HepG2 (cell line): ENCODE measurements around the gene MPG. TPM values are rescaled to one million over a fixed set of nuclear protein-coding genes. Genes with fewer than 3 reads are reported as not detected.

Source experiments
- ELF4 ChIP-seq: sonication (generic); formaldehyde crosslinking; IDR thresholded peaks from 2 replicates; pipeline ENCODE4 v1.5.0; 2020; ENCODE audit warnings: missing genetic modification reagents, mild to moderate bottlenecking, moderate library complexity, borderline replicate concordance
- GATAD1 ChIP-seq: IDR thresholded peaks from 2 replicates; pipeline ENCODE4 v1.6.1; 2016; ENCODE audit warnings: missing genetic modification reagents, missing compliant biosample characterization
- KLF9 ChIP-seq: IDR thresholded peaks from 2 replicates; pipeline ENCODE4 v1.6.1; 2016; ENCODE audit warnings: low read depth
- MEF2D ChIP-seq: sonication (generic); formaldehyde crosslinking; IDR thresholded peaks from 2 replicates; pipeline ENCODE4 v1.5.1; 2020; ENCODE audit warnings: mild to moderate bottlenecking, missing genetic modification reagents
- NR2F6 ChIP-seq, 2 experiments: IDR thresholded peaks; 2 replicates each; pipeline ENCODE4 v1.6.1; 2016; ENCODE audit warnings: antibody characterized with exemption in 1 of 2, mild to moderate bottlenecking in 1 of 2
- RFX5 ChIP-seq: IDR thresholded peaks from 2 replicates; pipeline ENCODE4 v1.6.1; 2011; ENCODE audit warnings: low read depth, low read length, improper control_type of control experiment
- SMARCC2 ChIP-seq: fragments of 450-650 bp; IDR thresholded peaks from 2 replicates; pipeline ENCODE4 v1.6.1; 2017; ENCODE audit warnings: antibody characterized with exemption, mild to moderate bottlenecking
- ZBTB21 ChIP-seq: sonication (generic); formaldehyde crosslinking; IDR thresholded peaks from 2 replicates; pipeline ENCODE4 v1.4.0; 2020; ENCODE audit warnings: missing genetic modification reagents
- ZFY ChIP-seq: sonication (generic); formaldehyde crosslinking; IDR thresholded peaks from 2 replicates; pipeline ENCODE4 v1.4.0; 2020; ENCODE audit warnings: missing genetic modification reagents
- ZNF143 ChIP-seq: sonication (generic); formaldehyde crosslinking; IDR thresholded peaks from 2 replicates; pipeline ENCODE4 v1.4.0; 2020; ENCODE audit warnings: missing genetic modification reagents
- polyA plus RNA-seq, 8 experiments: library from polyadenylated mRNA; depleted of rRNA in 3 of 8; stranded (reverse) in 7 of 8; unstranded in 1 of 8; fragments of >200 nt; fragmentation: Illumina TruSeq in 4 of 8; extraction: Trizol in 4 of 8; gene quantifications; 2 replicates each; pipeline versions ENCODE4 v1.2.1 to v1.2.3, GENCODE V29; 2011 to 2016; ENCODE audit warnings: low read depth in 4 of 8, missing spikeins in 1 of 8, mixed read lengths in 1 of 8; ENCODE audit not compliant: insufficient read depth in 1 of 8
- total RNA-seq, 5 experiments: library from RNA; depleted of rRNA; stranded (reverse); fragments of >200 nt; fragmentation: Illumina TruSeq; extraction: Trizol; gene quantifications; 2 replicates each; pipeline ENCODE4 v1.2.3, GENCODE V29; 2016; ENCODE audit warnings: low read depth in 1 of 5
- TF ChIP-seq, protein P1 (sequence below): sonication (generic); formaldehyde crosslinking; IDR thresholded peaks from 2 replicates; pipeline ENCODE4 v1.5.1; 2020; ENCODE audit warnings: mild to moderate bottlenecking, missing genetic modification reagents
- TF ChIP-seq, protein P2 (sequence below): sonication (generic); formaldehyde crosslinking; IDR thresholded peaks from 2 replicates; pipeline ENCODE4 v1.8.1; 2023; ENCODE audit warnings: missing genetic modification reagents, mild to moderate bottlenecking, borderline replicate concordance
- TF ChIP-seq, protein P3 (sequence below): sonication (generic); formaldehyde crosslinking; IDR thresholded peaks from 2 replicates; pipeline ENCODE4 v1.8.0; 2022; ENCODE audit warnings: mild to moderate bottlenecking, missing genetic modification reagents
- TF ChIP-seq, protein P4 (sequence below): sonication (generic); formaldehyde crosslinking; IDR thresholded peaks from 2 replicates; pipeline ENCODE4 v1.5.0; 2020; ENCODE audit warnings: mild to moderate bottlenecking, missing genetic modification reagents
- TF ChIP-seq, protein P5 (sequence below): sonication (generic); formaldehyde crosslinking; IDR thresholded peaks from 2 replicates; pipeline ENCODE4 v1.5.1; 2020; ENCODE audit warnings: missing genetic modification reagents, mild to moderate bottlenecking, borderline replicate concordance
- TF ChIP-seq, protein P6 (sequence below): sonication (generic); formaldehyde crosslinking; IDR thresholded peaks from 2 replicates; pipeline ENCODE4 v1.8.1; 2023; ENCODE audit warnings: mild to moderate bottlenecking, missing genetic modification reagents, borderline replicate concordance
- TF ChIP-seq, protein P7 (sequence below): sonication (generic); formaldehyde crosslinking; IDR thresholded peaks from 2 replicates; pipeline ENCODE4 v1.9.0; 2021; ENCODE audit warnings: missing genetic modification reagents, mild to moderate bottlenecking, borderline replicate concordance
- TF ChIP-seq, protein P8 (sequence below): sonication (generic); formaldehyde crosslinking; IDR thresholded peaks from 2 replicates; pipeline ENCODE4 v1.5.1; 2020; ENCODE audit warnings: mild to moderate bottlenecking, moderate library complexity, missing genetic modification reagents

Gene MPG
- total and polyA plus RNA-seq, 2 of the 13 experiments (the other 11 are each of a cell fraction or from before 2014, with no cell fraction given) = 59.1 to 62.5 TPM

DNA sequence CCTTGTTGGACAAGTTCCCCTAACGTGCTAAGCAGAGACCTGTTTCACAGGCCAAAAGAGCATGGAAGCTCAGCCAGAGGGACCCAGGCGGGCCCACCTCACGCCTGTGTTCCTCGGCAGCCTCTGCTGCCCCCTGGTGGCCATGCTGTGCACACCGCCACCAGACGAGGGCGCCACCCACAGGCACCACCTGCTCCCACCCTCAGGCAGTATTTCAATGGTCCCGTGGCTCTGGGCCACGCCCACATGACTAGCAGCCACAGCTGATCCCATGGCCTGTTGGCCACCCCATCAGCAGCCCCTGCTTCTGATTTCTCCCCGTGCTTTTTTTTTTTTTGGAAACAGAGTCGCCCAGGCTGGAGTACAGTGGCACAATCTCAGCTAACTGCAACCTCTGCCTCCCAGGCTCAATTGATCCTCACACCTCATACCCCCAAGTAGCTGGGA lies 18.9 kb downstream of the MPG start (continued):
- TF ChIP-seq, protein P1, sequence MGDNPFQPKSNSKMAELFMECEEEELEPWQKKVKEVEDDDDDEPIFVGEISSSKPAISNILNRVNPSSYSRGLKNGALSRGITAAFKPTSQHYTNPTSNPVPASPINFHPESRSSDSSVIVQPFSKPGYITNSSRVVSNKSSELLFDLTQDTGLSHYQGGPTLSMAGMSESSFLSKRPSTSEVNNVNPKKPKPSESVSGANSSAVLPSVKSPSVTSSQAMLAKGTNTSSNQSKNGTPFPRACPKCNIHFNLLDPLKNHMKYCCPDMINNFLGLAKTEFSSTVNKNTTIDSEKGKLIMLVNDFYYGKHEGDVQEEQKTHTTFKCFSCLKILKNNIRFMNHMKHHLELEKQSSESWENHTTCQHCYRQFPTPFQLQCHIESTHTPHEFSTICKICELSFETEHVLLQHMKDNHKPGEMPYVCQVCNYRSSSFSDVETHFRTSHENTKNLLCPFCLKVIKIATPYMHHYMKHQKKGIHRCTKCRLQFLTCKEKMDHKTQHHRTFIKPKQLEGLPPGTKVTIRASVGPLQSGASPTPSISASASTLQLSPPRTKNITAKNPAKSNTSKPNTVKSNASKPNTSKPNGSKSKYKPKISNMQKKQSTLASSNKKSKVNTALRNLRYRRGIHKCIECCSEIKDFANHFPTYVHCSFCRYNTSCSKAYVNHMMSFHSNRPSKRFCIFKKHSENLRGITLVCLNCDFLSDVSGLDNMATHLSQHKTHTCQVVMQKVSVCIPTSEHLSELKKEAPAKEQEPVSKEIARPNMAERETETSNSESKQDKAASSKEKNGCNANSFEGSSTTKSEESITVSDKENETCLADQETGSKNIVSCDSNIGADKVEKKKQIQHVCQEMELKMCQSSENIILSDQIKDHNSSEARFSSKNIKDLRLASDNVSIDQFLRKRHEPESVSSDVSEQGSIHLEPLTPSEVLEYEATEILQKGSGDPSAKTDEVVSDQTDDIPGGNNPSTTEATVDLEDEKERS (CRISPR knock-in tag) = no peak
- TF ChIP-seq ZNF143 (CRISPR knock-in tag) (no peak), ELF4 (CRISPR knock-in tag) (no peak), GATAD1 (peak; percentile 56; the same call in 1 of the 2 replicates), NR2F6 (IDR thresholded peaks at IDR 0.05) (no peak), NR2F6 (CRISPR knock-in tag; IDR thresholded peaks at IDR 0.05) (0 out of 2 replicates have a peak, but pooled peaks have one; percentile 29), KLF9 (CRISPR knock-in tag) (peak; percentile 91), ZFY (peak; percentile 38; the same call in 1 of the 2 replicates), RFX5 (no peak), SMARCC2 (no peak), ZBTB21 (CRISPR knock-in tag) (no peak), MEF2D (CRISPR knock-in tag) (no peak)
- TF ChIP-seq, protein P2, sequence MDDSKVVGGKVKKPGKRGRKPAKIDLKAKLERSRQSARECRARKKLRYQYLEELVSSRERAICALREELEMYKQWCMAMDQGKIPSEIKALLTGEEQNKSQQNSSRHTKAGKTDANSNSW = no peak
- TF ChIP-seq, protein P3, sequence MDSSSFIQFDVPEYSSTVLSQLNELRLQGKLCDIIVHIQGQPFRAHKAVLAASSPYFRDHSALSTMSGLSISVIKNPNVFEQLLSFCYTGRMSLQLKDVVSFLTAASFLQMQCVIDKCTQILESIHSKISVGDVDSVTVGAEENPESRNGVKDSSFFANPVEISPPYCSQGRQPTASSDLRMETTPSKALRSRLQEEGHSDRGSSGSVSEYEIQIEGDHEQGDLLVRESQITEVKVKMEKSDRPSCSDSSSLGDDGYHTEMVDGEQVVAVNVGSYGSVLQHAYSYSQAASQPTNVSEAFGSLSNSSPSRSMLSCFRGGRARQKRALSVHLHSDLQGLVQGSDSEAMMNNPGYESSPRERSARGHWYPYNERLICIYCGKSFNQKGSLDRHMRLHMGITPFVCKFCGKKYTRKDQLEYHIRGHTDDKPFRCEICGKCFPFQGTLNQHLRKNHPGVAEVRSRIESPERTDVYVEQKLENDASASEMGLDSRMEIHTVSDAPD (CRISPR knock-in tag) = no peak
- TF ChIP-seq, protein P4, sequence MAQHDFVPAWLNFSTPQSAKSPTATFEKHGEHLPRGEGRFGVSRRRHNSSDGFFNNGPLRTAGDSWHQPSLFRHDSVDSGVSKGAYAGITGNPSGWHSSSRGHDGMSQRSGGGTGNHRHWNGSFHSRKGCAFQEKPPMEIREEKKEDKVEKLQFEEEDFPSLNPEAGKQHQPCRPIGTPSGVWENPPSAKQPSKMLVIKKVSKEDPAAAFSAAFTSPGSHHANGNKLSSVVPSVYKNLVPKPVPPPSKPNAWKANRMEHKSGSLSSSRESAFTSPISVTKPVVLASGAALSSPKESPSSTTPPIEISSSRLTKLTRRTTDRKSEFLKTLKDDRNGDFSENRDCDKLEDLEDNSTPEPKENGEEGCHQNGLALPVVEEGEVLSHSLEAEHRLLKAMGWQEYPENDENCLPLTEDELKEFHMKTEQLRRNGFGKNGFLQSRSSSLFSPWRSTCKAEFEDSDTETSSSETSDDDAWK = no peak
- TF ChIP-seq, protein P5, sequence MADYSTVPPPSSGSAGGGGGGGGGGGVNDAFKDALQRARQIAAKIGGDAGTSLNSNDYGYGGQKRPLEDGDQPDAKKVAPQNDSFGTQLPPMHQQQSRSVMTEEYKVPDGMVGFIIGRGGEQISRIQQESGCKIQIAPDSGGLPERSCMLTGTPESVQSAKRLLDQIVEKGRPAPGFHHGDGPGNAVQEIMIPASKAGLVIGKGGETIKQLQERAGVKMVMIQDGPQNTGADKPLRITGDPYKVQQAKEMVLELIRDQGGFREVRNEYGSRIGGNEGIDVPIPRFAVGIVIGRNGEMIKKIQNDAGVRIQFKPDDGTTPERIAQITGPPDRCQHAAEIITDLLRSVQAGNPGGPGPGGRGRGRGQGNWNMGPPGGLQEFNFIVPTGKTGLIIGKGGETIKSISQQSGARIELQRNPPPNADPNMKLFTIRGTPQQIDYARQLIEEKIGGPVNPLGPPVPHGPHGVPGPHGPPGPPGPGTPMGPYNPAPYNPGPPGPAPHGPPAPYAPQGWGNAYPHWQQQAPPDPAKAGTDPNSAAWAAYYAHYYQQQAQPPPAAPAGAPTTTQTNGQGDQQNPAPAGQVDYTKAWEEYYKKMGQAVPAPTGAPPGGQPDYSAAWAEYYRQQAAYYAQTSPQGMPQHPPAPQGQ (CRISPR knock-in tag) = no peak
- TF ChIP-seq, protein P6, sequence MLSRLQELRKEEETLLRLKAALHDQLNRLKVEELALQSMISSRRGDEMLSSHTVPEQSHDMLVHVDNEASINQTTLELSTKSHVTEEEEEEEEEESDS (CRISPR knock-in tag) = no peak
- TF ChIP-seq, protein P7, sequence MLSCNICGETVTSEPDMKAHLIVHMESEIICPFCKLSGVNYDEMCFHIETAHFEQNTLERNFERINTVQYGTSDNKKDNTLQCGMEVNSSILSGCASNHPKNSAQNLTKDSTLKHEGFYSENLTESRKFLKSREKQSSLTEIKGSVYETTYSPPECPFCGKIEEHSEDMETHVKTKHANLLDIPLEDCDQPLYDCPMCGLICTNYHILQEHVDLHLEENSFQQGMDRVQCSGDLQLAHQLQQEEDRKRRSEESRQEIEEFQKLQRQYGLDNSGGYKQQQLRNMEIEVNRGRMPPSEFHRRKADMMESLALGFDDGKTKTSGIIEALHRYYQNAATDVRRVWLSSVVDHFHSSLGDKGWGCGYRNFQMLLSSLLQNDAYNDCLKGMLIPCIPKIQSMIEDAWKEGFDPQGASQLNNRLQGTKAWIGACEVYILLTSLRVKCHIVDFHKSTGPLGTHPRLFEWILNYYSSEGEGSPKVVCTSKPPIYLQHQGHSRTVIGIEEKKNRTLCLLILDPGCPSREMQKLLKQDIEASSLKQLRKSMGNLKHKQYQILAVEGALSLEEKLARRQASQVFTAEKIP (CRISPR knock-in tag) = no peak
- TF ChIP-seq, protein P8, sequence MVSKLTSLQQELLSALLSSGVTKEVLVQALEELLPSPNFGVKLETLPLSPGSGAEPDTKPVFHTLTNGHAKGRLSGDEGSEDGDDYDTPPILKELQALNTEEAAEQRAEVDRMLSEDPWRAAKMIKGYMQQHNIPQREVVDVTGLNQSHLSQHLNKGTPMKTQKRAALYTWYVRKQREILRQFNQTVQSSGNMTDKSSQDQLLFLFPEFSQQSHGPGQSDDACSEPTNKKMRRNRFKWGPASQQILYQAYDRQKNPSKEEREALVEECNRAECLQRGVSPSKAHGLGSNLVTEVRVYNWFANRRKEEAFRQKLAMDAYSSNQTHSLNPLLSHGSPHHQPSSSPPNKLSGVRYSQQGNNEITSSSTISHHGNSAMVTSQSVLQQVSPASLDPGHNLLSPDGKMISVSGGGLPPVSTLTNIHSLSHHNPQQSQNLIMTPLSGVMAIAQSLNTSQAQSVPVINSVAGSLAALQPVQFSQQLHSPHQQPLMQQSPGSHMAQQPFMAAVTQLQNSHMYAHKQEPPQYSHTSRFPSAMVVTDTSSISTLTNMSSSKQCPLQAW (CRISPR knock-in tag) = peak; percentile 28; the same call in 1 of the 2 replicates
